ENCODE data around the gene TAF13.

DNA sequence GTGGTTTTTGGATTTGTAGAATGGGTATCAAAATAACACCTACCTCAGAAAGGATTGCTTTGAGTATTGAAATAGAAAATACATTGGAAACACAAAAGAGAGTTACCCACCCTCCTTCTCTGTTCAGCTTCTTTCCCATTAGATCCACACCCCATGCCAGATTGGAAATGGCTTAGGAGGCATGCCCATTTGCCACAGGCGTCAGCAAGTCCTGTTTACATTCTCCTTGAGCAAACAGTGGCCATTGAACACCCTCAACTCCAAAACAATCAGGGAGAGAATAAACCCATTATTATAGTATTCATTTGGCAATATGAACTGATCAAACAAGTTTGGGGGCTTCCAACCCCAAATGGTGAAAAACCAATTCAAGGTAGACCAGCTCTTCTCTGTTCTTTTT, 40.5 kb upstream of the TAF13 start:
- TF ChIP-seq CTCF (IDR thresholded peaks at IDR 0.05; ENCODE audit: low read depth, low read length): no peak
- TF ChIP-seq, protein P1, sequence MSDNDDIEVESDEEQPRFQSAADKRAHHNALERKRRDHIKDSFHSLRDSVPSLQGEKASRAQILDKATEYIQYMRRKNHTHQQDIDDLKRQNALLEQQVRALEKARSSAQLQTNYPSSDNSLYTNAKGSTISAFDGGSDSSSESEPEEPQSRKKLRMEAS (IDR thresholded peaks at IDR 0.05; ENCODE audit: low read depth, low read length): no peak

Measured in NB4 (cell line).